ENCODE data around the gene KSR2.

Gene KSR2

DNA sequence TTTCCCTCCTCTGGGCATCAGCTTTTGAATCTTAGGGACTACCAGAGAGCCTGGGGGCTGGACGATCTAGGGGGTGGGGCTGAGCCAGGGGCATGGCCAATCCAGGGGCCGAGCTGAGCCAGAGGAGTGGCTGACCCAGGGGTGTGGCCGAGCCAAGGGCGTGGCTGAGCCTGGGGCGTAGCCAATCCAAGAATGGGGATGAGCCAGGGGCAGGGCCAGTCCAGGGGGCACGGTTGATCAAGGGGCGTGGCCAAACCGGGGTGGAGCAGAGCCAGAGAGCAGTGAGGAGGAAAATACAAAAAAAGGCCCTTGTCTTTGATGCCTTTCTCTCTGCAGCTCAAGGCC lies 388.1 kb downstream of the KSR2 start:
- H3K4me3 ChIP-seq (replicated peaks; ENCODE audit: low read depth, low read length), result no peak overlapping the region
- DNase-seq (ENCODE audit: extremely low read depth, low read depth), result no peak
- TF ChIP-seq, protein P1, sequence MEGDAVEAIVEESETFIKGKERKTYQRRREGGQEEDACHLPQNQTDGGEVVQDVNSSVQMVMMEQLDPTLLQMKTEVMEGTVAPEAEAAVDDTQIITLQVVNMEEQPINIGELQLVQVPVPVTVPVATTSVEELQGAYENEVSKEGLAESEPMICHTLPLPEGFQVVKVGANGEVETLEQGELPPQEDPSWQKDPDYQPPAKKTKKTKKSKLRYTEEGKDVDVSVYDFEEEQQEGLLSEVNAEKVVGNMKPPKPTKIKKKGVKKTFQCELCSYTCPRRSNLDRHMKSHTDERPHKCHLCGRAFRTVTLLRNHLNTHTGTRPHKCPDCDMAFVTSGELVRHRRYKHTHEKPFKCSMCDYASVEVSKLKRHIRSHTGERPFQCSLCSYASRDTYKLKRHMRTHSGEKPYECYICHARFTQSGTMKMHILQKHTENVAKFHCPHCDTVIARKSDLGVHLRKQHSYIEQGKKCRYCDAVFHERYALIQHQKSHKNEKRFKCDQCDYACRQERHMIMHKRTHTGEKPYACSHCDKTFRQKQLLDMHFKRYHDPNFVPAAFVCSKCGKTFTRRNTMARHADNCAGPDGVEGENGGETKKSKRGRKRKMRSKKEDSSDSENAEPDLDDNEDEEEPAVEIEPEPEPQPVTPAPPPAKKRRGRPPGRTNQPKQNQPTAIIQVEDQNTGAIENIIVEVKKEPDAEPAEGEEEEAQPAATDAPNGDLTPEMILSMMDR (IDR thresholded peaks at IDR 0.05; ENCODE audit: low read depth, low read length, missing control alignments), result no peak

DNA sequence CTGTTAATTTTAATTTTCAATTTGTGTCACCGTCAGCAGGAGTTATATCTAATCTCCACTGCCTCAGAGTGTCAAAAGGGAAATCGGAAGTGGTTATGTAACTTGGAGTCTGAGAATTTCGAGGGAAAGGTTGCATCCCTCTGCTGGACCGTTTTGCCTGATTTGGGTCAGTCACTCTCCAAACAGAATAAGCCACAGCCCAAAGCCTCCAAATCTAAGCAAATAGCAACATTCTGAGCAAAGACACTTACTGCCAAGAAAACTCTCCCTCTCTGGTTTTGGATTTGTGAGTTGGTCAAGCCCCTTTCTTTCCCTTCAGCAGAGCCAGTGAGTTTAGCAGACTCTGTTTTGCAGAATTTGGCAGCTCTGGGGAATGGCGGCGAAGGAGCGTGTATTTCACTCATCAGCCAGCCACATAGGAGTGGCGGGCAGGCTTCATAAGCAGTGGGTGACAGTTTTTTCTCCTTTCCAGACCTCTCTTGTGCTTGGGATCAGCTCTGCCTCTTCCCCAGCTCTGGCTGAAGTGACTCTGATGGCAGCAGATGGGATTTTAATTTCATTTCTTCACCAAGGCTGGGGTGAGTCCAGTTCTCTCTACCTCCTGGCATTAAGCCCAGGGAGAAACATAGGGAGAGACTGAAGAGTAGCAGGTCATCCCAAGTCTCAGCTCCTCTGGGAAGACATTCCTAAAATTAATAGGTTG lies 388.6 kb downstream of the KSR2 start:
- DNase-seq (ENCODE audit: extremely low read depth, low read depth), result no peak
- no peak overlapping the region for H3K4me3 ChIP-seq (replicated peaks; ENCODE audit: low read depth, low read length)
- TF ChIP-seq, protein P1 (IDR thresholded peaks at IDR 0.05; ENCODE audit: low read depth, low read length, missing control alignments), result no peak

DNA sequence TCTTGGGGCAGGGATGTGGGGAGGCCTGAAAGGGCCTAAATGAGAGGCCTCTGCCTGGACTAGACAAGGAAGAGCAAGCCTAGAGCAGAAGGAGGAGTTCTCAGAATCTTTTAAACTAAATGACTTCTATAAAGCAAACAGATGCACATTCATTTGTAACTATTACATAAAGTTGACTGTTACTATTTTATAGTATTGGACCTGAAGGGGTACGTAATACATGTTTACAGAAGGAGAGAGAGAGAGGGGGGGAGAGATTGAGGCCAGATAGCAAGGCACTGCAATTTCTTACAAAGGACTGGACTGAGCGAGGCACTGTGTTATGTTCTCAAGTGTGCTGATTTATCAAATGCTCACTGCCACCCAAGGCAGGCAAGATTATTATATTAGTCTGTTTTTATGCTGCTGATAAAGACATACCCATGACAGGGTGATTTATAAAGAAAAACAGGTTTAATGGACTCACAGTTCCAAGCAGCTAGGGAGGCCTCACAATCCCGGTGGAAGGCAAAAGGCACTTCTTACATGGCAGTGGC lies 391.6 kb downstream of the KSR2 start:
- TF ChIP-seq, protein P1 (IDR thresholded peaks at IDR 0.05; ENCODE audit: low read depth, low read length, missing control alignments), result no peak
- no peak for DNase-seq (ENCODE audit: extremely low read depth, low read depth)
- no peak overlapping the region for H3K4me3 ChIP-seq (replicated peaks; ENCODE audit: low read depth, low read length)

DNA sequence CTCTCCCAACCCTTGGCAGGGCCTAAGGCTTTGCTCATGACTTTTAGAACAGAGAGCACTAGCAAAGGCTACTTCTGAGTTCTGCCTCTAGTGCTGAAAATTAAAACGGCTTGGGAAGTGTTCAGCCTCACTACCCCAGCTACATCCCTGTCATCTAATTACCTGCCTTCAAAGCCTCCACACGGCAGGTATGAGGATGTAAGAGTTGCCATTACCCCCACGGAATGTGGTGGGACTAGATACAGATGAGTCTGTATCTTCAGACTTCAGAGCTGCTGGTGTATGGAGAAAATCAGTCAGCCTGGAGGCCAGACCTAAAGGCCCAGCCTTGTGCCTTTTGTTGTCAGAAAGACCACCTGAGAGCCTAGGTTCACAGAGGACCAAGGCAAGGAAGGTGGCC lies 392.7 kb downstream of the KSR2 start:
- no peak for DNase-seq (ENCODE audit: extremely low read depth, low read depth)
- TF ChIP-seq, protein P1 (IDR thresholded peaks at IDR 0.05; ENCODE audit: low read depth, low read length, missing control alignments), result no peak
- no peak overlapping the region for H3K4me3 ChIP-seq (replicated peaks; ENCODE audit: low read depth, low read length)

DNA sequence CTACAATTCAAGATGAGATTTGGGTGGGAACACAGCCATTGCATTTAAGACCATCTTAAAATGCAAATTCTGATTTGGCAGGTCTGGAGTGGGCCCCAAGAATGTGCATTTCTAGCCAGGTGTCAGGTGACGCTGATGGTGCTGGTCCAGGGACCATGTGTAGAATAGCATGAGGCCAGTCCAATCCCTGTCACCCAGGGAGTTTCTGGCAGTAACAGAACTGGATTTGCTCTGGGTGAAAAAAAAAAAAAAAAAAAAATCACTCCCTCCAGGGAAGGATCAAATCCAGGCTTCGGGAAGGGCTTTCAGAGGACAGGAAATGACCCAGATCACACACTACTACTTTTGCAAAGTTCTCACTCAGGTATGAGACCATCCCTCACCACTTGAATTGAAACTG lies 394.1 kb downstream of the KSR2 start:
- no peak for DNase-seq (ENCODE audit: extremely low read depth, low read depth)
- TF ChIP-seq, protein P1 (IDR thresholded peaks at IDR 0.05; ENCODE audit: low read depth, low read length, missing control alignments), result no peak
- no peak overlapping the region for H3K4me3 ChIP-seq (replicated peaks; ENCODE audit: low read depth, low read length)

DNA sequence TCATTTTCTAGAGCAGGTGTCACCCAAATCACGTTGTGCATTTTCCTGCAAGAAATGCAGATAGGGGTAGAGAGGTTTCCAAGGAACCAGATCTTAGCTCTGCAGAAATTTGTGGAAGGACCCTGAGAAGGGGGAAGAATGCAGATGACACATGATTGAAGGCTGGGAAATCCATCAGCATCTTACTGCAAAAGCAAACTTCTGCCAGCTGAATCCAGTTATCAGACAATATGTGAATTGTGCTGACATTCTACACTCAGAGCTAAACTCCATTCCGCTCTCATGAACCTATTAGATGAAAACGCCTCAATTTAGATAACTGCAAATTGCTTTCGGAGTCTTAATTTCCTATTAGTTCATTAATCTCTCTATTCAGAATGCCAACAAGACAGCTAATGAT lies 396.0 kb downstream of the KSR2 start:
- no peak for DNase-seq (ENCODE audit: extremely low read depth, low read depth)
- TF ChIP-seq, protein P1 (IDR thresholded peaks at IDR 0.05; ENCODE audit: low read depth, low read length, missing control alignments), result no peak
- no peak overlapping the region for H3K4me3 ChIP-seq (replicated peaks; ENCODE audit: low read depth, low read length)

DNA sequence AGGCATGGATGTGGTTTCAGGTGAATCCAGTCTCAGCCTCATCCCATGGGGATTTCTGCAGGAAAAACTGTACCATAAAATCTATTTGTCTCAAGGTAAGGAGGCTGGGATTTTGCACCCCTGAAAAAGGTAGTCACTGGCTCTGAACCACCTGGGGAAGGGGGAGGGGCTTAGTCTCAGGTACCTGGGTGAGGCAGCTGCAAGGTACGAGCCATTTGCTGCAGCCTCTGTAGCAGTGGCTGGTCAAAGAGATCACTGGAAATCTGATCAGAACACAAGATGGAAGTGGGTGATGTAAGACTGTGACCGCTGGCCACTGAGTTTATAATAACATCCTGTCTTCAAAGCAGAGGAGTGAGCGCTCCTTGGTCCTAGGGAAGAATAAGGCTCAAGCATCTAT lies 397.5 kb downstream of the KSR2 start:
- no peak overlapping the region for H3K4me3 ChIP-seq (replicated peaks; ENCODE audit: low read depth, low read length)
- TF ChIP-seq, protein P1 (IDR thresholded peaks at IDR 0.05; ENCODE audit: low read depth, low read length, missing control alignments), result no peak
- DNase-seq (ENCODE audit: extremely low read depth, low read depth), result no peak

Data from HFF-Myc (cell line).